Hematopoietic multipotent progenitor cell (in vitro differentiated cells): ENCODE measurements around the gene MAEL. TPM values are rescaled to one million over a fixed set of nuclear protein-coding genes. Genes with fewer than 3 reads are reported as not detected.
A peak's percentile ranks its signal among the peaks of the same experiment; 100 is the strongest.
"Not testable (repeated sequence)": the region's sequence is repeated elsewhere in the genome, so short reads cannot be mapped to it uniquely, and the experiment has no call there.

Experiments used
- DNase-seq, 3 donors: peaks; one replicate each; pipeline ENCODE4 v3.0.0-alpha.2; 2011 to 2015; ENCODE audit warnings: low read depth in 2 of 3, low spot score in 2 of 3
- total RNA-seq: library from RNA; depleted of rRNA; stranded (reverse); fragments of >200 nt; gene quantifications from one replicate; pipeline ENCODE4 v1.2.3, GENCODE V29; 2012

Gene MAEL
- total RNA-seq, 1 donor: not detected

DNA sequence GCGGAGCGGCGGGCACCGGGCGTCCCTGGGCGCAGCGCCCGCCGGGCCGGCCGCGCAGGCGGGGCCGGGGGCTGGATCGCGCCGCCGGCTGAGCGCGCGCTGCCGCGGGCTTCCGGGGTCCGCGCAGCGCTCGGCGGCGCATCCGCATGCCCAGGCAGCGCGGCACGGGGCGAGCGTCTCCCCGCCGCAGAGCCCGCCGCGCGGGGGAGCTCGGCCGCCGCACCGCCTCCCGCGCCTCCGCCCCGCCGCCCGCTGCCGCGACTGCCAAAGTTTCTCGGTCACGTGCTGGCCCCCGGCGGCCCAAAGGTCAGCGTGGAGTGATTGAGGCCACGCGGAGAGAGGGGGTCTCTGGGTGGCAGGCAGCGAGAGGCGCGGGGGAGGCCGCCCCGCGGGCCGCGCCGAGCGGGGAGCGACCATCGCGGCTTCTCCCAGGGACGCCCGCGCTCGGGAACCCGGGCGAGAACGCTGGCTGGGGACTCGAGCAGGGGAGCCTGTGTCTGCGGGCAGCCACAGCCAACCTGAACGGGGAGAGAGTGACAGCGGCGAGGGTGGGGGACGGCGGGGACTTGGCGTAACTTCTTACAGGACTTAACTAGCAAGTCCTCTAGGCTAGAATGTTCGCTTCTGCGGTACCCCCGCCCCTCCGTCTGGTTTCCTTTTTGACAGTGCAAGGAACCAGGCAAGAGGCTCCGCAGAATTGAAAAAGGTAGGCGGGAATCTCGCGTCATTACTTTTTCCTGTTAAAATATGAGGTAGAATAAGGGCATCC is 13.5 kb upstream of the MAEL start, which contains the start of gene ILDR2:
Gene ILDR2, minus strand, starts transcription at position 180 of the 769 bp plus-strand sequence. CDS start 272 bp downstream, outside the sequence.
- DNase-seq: peak; percentile 18 to 70 (median 56)

DNA sequence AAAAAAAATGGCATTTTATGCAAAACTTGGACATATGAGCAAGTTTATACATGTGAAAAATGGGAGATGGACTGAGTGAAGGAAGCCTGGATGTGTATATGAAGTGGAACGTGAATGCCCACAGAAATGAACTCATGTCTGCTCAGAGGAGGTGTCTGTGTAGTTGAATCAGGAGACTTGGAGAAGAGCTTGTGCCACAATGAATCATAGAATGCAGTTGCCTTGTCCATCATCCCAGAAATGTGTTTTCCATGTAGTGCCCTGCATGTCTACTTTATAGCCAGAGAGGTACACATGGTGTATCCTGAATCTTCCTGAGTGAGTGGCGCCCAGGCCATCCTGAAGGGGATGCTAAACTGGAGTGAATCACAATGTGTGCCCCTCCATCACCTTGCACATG is 11.1 kb upstream of the MAEL start:
- DNase-seq: no peak

DNA sequence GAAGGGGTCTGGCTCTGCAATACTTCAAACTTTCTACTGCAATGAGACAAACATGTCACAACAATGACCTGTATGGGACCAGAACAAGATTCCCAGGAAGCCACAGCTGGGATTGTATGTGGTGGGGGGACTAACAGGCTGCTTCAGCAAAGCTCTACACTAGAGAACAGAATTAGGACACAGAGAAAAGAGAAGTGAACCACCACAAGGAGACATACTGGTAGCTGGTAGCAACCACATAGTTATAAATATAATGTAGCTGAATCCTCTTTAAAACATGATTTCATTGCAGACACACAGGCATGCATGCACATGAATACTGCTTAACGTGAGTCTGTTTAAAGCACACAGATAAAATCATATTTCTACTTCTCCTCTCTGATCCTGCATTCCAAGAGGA is 10.3 kb upstream of the MAEL start:
- DNase-seq: no peak

DNA sequence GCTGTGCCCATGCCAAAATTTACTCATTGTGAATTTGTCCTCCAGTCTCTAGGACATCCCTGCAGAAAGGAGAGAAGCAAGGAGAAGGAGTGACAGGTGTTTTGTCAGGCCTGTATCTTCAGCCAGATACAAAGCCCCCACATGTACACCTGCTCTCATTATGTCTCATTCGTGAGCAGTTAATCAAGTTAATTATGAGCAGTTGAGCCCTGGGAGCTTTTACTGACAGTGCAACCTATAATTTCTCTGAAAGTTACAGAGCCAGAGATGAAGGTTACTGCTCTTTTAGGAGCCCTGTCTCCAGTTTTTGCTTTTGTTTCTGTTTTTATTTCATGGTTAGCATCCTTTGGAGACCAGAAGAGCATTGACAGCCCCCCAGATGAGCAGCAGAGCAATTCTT is 8.7 kb upstream of the MAEL start:
- DNase-seq: no peak

DNA sequence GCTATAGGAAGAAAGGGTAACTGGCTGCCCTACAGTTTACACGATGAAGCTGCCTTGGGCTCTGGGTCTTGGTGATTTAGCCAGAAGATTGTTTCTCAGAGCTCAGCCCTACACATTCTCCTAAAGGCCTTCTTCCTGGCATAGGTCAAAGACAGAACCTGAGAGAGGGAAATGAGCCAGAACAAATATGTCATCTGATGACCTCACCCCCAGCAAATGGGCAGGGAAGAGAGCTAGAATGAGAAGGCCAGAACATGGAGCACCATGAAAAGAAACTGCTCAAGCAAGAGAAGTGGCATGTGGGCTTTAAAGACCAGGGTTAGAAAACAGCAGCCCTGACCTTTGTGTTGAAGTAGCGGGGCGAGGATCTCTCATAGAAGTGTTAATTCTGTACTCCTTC is 8.3 kb upstream of the MAEL start:
- DNase-seq: no peak

DNA sequence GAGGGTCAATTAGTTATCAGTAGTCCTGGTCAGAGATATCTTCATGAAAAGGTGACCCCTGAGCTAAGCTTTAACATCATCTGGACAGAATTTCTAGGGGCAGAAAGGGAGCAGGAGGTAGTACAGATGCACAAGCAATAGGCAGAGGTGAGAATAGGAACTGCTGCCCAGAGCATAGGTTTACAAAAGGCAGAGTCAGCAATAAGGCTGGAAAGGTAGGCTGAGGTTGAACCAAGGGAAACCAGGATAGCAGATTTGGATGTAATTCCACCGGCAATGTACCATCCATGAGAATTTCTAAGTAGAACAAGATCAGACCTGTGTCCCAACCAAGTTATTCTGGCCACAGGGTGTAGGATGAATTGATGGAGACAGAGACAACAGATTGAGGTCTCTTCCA is 7.5 kb upstream of the MAEL start:
- no peak for DNase-seq

DNA sequence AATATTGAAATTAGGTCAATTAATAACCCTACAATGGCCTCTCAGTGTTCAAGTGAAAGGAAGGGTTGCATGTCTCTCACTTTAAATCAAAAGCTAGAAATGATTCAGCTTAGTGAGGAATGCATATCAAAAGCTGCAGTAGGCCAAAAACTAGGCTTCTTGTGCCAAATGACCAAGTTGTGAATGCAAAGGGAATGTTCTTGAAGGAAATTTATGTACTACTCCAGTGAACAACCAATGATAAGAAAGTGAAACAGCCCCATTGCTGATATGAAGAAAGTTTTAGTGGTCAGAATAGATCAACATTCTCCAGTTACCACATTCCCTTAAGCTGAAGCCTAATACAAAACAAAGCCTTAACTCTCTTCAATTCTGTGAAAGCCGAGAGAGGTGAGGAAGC is 10.0 kb downstream of the MAEL start:
- DNase-seq: no peak

DNA sequence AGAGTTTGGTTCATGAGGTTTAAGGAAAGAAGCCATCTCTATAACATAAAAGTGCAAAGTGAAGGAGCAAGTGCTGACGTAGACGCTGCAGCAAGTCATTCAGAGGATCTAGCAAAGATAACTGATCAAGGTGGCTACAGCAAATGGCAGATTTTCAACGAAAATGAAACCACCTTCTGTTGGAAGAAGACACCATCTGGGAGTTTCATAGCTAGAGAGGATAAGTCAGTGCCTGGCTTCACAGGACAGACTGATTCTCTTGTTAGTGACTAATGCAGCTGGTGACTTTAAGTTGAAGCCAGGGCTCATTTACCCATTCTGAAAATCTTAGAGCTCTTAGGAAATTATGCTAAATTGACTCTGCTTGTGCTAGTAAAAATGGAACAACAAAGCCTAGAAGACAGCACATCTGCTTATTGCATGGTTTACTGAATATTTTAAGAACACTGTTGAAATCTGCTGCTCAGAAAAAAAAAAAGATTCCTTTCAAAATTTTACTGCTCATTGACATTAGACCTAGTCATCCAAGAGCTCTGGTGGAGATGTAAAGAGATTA is 10.5 kb downstream of the MAEL start:
- DNase-seq: no peak

DNA sequence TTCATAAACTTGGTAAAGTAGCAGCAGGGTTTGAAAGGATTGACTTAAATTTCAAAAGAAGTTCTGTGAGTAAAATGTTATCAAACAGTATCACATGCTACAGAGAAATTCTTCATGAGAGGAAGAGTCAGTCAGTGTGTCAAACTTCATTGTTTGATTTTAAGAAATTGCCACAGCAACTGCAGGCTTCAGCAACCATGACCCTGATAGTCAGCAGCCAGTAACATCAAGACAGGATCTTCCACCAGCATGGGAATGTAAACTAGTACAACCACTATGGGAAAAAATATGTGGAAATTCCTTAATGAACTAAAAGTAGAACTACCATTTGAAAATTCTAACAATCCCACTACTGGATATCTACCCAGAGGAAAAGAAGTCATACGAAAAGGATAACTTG is 11.5 kb downstream of the MAEL start:
- no peak for DNase-seq

DNA sequence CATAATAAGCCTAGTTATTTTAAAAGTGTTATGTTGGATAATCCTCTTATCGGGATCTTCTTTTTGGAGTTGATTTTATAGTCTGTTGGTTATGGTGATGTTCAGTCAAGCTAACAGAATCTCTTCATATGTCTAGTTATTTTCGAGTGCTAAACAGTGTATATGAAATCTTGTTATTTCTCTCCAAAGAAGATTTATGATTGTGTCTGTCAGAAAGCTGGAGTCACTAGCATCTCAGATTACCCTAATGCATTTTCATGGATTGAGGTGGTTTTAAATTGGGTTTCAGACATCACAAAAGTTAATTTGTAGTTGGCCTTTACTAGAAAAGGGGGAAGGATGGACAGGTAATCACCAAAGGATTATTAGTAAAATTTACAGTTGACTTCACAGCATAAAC is 13.3 kb downstream of the MAEL start:
- DNase-seq: no peak

DNA sequence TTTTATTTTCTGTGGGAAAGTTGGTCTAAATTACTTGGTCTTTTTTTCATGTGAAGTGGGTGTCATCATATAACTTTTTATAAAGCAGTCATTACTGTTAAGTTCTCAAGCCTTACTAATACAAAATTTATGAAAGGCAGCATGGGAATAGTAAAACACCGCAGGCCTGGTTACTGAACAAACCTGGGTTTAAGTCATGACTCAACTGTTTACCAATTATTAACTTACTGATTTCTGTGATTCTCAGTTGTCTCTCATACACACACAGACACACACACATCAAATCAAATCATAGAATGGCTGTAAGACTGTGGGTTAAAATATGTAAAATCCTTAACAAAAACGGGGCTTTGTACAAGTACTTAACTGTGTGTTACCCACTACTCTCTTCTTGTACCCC is 14.6 kb downstream of the MAEL start:
- DNase-seq: no peak

DNA sequence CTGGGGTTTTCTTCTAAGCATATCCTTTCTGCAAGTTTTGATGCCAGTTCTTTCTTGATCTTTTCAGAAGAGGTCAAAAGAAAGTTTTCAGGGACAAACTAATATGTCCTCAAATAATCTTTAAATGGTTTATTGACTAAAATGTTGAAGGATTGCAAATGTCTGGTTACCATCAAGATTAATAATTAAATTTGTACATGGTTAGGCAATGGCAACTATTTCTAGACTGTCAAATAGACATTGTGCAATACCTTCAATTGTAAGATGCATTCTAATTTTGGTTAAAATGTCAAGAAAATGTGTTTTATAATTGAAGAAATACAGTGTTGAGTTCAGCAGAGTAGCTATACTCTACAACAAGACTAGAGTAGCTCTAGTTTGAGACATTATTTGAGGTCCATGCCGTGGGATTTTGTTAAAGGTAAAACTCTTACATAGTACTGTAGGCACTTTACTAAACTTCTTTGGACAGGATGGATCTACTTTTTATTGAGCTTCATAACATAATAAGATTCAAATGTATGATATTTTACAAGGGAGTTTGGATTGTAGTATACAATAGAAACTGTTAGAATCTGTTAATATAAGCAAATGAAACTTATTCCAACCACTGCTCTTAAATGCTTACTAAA is 22.6 kb downstream of the MAEL start:
- no peak for DNase-seq

DNA sequence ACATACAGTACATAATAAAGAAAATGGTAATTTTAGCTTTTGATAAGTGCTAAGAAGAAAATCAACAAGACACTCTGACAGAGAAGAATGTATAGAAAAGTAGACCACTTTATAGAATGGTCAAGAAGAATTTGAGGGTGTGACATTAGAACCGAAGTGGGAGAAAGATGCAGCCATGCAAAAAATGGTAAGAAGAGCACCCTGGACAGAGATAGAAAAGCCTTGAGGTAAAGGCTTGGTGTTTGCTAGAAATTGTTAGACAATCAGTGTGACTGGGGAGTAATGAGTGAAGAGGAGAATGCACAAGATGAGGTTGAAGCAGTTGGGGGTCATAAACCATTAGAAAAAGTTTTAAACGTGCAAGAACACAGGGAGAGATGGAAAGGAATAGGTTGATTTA is 23.5 kb downstream of the MAEL start:
- DNase-seq: no peak

DNA sequence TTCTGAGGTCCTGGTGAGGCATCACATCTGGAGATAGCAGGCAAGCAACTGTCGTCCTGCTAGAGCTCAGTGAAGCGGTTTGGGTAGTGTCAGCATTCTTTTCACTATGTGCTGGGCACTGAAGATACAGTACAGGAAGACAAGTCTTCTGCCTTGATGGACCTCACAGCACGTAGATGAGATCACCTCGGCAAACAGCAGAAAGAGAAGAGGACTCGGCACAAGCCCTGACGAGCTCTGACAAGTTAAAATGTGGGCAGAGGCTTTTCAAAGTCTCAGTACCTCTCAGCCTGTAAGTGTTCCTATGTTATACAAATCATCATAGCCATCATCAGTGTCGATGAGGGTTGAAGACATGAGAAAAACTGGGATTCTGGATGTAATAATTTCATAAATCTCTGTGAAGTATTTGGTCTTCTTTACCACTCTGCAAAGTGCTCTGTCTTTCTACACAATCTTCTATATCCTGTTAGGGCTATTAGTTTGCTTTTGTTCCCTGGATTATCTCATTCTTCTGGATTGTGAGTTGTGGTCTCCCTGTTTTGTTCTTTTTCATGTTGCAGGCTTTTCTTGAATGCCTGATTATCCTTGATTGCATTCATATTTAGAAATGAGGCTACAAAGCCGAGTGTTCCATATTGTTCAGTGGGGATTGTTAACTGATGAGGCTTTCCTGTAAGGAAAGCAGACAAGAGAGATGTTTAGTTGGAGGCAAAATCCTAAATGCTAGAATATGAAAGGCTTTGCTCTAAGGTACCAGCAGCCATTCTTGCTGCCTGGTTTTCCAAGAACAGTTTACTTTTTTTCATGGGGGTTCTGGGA is 24.2 kb downstream of the MAEL start:
- no peak for DNase-seq

DNA sequence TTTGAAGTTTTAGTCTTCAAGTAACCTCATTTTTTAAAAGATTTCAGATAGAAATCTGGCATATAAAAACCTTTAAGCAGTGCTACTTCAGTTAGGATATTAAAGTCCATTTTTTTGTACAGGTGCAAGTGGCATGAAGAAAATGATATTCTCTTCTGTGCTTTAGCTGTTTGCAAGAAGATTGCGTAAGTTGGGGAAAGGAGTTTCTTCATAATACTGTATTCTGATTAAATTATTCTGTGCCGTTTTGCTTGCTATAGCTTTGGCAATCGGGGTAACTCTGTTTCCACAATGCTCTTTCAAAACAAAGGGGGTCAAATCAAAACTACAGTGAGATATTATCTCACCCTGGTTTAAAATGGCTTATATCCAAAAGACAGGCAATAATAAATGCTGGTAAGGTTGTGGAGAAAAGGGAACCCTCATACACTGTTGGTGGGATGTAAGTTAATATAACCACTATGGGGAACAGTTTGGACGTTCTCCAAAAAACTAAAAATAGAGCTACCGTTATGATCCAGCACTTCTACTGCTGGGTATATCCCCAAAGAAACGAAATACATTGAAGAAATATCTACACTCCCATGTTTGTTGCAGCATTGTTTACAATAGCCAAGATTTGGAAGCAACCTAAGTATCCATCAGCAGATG is 27.1 kb downstream of the MAEL start:
- peak in 1 of 3 donors; percentile 22 for DNase-seq

DNA sequence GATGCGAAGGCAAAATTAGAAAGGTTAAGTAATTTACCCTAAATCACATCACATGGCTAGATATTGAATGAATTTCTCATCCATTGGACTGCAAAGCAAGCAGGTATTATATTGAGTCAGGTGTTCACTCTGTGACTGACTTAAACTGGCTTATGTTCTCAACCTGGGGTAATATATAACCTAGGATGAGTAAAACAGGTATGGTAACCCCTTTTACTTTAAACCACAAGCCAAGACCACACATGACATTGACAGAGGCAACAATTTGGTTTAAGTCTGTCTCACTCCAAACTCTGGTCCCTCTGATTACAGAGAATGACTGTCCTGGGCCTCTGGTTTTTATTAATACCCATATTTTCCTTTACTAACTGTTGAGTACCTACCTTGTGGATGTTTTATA is 33.3 kb downstream of the MAEL start:
- DNase-seq: no peak

DNA sequence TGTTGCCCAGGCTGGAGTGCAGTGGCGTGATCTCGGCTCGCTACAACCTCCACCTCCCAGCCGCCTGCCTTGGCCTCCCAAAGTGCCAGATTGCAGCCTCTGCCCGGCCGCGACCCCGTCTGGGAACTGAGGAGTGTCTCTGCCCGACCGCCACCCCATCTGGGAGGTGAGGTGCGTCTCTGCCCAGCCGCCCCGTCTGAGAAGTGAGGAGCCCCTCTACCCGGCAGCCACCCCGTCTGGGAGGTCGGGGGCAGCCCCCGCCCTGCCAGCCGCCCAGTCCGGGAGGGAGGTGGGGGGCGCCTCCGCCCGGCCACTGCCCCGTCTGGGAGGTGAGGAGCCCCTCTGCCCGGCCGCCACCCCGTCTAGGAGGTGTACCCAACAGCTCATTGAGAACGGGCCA is 40.5 kb downstream of the MAEL start:
- not testable (repeated sequence) for DNase-seq

DNA sequence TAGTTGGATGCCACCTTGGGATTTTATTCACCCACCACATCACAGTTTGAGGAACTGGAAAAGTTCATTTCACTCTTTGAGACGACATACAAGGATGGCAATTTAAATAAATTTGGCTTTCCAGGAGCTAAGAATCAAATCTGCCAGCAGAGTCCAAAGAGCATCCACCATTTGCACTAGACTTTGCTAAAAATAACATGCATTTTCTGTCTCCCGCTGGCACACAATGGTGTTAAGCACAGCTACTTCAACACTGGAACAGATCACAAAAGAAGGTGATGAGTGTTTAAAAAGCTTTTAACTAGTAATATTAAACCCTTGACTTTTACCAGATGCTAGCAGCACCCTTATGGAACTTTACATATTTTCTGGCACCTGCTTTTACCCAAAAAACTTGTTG is 44.6 kb downstream of the MAEL start:
- DNase-seq: no peak

DNA sequence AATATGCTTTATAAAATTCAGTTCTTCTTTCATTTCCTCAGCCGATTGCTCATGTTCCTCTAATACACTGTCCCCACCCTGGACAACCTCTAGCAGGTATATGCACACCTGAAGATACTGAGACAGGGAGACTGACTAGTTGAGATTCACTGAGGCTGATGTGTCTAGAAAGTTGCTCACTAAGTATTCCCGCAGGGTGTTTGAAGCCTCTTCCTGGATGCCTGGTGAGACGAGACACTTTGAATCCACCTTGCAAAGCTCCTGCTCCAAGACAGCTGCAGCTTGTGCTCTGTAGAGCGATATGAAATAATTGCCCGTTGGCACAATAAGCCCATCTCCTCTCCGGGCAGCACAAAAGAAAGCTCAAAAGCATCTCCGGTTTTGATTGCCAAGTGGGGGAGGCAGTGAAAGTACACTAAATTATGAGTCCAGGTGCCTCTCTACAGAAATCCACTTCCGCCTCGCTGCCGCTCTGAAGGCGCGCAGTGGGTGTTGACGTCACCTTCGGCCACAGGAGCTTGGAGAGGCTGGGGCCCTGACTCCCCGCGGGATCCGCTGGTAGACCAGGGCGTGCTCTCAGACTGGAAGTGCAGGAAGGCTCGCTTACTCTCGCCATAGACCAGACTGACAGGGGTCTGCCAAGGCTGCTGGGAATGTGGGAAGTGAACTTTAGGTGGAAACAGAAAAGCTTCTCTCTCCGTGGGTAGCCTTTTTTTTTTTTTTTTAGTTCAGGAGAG is 54.8 kb downstream of the MAEL start:
- peak; percentile 24 to 83 (median 69) for DNase-seq

DNA sequence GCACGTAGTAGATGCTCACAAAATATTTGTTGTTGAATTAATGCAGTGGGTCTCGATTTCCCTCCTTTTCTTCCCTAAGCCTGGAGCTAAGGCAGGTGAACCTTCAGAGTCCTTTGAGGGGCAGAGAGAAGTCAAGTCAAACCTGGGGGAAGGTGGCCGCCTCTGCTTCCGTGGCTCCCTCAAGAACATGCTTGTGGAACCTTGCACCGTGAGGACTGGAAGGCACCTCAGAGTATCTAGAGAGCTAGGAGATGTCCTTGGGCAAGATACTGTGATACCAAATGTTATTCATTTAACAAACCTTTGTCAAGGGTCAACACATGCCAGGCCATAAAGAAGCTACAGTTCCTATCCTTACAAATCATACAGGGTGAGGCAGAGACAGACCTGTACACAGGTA is 62.8 kb downstream of the MAEL start:
- DNase-seq: no peak
